ENCODE data around the gene CTNNAL1.

The CTNNAL1 gene

DNA sequence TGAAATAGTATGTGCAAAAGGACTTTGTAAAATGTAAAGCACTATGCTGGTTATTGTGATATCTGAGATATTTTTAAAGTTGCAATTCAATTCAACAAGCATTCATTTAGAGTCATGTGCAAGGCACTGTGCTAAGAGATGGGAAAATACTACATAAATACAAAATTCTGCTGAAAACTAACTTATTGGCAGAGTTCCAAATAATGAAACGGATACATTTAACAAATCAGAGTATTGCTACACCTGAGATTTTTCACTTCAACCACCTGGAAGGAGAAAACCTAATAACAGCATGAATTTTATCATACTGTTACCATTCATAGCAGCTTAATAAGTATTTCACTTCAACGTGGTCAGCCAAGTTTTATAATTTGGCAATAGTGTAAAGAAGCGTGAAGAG, 6.1 kb upstream of the CTNNAL1 start:
- H2AFZ ChIP-seq (ENCODE audit: low read depth), result no peak overlapping the region
- no peaks in the 10 kb centered on the region for H3K27me3 ChIP-seq (ENCODE audit: insufficient read depth, low read depth)
- H3K79me2 ChIP-seq (ENCODE audit: insufficient read depth, low read depth), result no peaks in the 10 kb centered on the region
- H3K4me2 ChIP-seq, result no peak overlapping the region
- H3K9ac ChIP-seq, result no peak overlapping the region
- TF ChIP-seq, protein P1, sequence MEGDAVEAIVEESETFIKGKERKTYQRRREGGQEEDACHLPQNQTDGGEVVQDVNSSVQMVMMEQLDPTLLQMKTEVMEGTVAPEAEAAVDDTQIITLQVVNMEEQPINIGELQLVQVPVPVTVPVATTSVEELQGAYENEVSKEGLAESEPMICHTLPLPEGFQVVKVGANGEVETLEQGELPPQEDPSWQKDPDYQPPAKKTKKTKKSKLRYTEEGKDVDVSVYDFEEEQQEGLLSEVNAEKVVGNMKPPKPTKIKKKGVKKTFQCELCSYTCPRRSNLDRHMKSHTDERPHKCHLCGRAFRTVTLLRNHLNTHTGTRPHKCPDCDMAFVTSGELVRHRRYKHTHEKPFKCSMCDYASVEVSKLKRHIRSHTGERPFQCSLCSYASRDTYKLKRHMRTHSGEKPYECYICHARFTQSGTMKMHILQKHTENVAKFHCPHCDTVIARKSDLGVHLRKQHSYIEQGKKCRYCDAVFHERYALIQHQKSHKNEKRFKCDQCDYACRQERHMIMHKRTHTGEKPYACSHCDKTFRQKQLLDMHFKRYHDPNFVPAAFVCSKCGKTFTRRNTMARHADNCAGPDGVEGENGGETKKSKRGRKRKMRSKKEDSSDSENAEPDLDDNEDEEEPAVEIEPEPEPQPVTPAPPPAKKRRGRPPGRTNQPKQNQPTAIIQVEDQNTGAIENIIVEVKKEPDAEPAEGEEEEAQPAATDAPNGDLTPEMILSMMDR (conservative IDR thresholded peaks at IDR 0.05; ENCODE audit: low read depth, low read length), result no peak
- no peaks in the 10 kb centered on the region for H3K36me3 ChIP-seq (ENCODE audit: insufficient read depth)
- no peak overlapping the region for H3K4me3 ChIP-seq (IDR thresholded peaks at IDR 0.05; ENCODE audit: insufficient read depth, low read depth, low read length)
- H3K27ac ChIP-seq, result no peak overlapping the region
- no peaks in the 10 kb centered on the region for H3K4me1 ChIP-seq (ENCODE audit: low read depth, poor library complexity, severe bottlenecking)
- no peaks in the 10 kb centered on the region for H4K20me1 ChIP-seq (ENCODE audit: insufficient read depth)

- peaks cover 3% of the 10 kb centered on the region for H3K4me1 ChIP-seq (ENCODE audit: low read depth, poor library complexity, severe bottlenecking)
- TF ChIP-seq, protein P1 (conservative IDR thresholded peaks at IDR 0.05; ENCODE audit: low read depth, low read length), result no peak
- no peak overlapping the region for H2AFZ ChIP-seq (ENCODE audit: low read depth)
- H3K27ac ChIP-seq, result no peak overlapping the region
- no peaks in the 10 kb centered on the region for H3K79me2 ChIP-seq (ENCODE audit: insufficient read depth, low read depth)
- H3K9ac ChIP-seq, result no peak overlapping the region
- H4K20me1 ChIP-seq (ENCODE audit: insufficient read depth), result no peaks in the 10 kb centered on the region
- H3K27me3 ChIP-seq (ENCODE audit: insufficient read depth, low read depth), result no peaks in the 10 kb centered on the region
- no peak overlapping the region for H3K4me2 ChIP-seq
- H3K36me3 ChIP-seq (ENCODE audit: insufficient read depth), result no peaks in the 10 kb centered on the region
- no peak overlapping the region for H3K4me3 ChIP-seq (IDR thresholded peaks at IDR 0.05; ENCODE audit: insufficient read depth, low read depth, low read length)
Observed at GRCh38 chr9:109017493-109017892, 4.2 kb upstream of the CTNNAL1 start.

- H3K9ac ChIP-seq, result no peak overlapping the region
- no peak overlapping the region for H3K4me3 ChIP-seq (IDR thresholded peaks at IDR 0.05; ENCODE audit: insufficient read depth, low read depth, low read length)
- H3K27ac ChIP-seq, result no peak overlapping the region
- H3K36me3 ChIP-seq (ENCODE audit: insufficient read depth), result no peaks in the 10 kb centered on the region
- H3K79me2 ChIP-seq (ENCODE audit: insufficient read depth, low read depth), result peaks cover 1% of the 10 kb centered on the region; the same call in 1 of the 2 replicates
- no peaks in the 10 kb centered on the region for H4K20me1 ChIP-seq (ENCODE audit: insufficient read depth)
- H2AFZ ChIP-seq (ENCODE audit: low read depth), result no peak overlapping the region
- H3K27me3 ChIP-seq (ENCODE audit: insufficient read depth, low read depth), result no peaks in the 10 kb centered on the region
- peaks cover 4% of the 10 kb centered on the region for H3K4me1 ChIP-seq (ENCODE audit: low read depth, poor library complexity, severe bottlenecking)
- no peak overlapping the region for H3K4me2 ChIP-seq
- TF ChIP-seq, protein P1 (conservative IDR thresholded peaks at IDR 0.05; ENCODE audit: low read depth, low read length), result no peak
Observed at GRCh38 chr9:109017061-109017460, 3.8 kb upstream of the CTNNAL1 start.

DNA sequence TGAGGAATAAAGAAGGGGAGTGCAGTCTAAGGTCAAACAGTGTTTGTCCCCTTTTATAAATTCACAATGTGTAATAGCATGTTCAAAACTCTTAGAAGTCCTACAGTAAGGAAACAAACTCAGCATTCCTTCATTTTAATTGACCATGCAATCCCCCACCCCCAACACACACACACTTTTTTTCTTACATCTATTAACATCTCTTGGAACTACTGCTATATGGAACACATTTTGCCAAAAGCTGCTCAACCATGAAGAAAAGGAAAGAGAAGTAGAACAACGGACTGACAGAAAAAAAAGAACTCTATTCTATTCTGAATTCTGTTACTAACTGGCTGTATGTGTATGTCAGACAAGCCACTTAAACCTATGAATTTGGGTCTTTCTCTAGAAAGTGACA, 2.8 kb upstream of the CTNNAL1 start:
- Histone ChIP-seq H3K9ac (no peak overlapping the region), H4K20me1 (ENCODE audit: insufficient read depth) (no peaks in the 10 kb centered on the region), H3K79me2 (ENCODE audit: insufficient read depth, low read depth) (peaks cover 11% of the 10 kb centered on the region; the same call in 1 of the 2 replicates), H2AFZ (ENCODE audit: low read depth) (no peak overlapping the region), H3K4me2 (no peak overlapping the region), H3K27me3 (ENCODE audit: insufficient read depth, low read depth) (no peaks in the 10 kb centered on the region), H3K4me1 (ENCODE audit: low read depth, poor library complexity, severe bottlenecking) (peaks cover 13% of the 10 kb centered on the region), H3K4me3 (IDR thresholded peaks at IDR 0.05; ENCODE audit: insufficient read depth, low read depth, low read length) (no peak overlapping the region), H3K27ac (no peak overlapping the region), H3K36me3 (ENCODE audit: insufficient read depth) (no peaks in the 10 kb centered on the region)
- TF ChIP-seq, protein P1 (conservative IDR thresholded peaks at IDR 0.05; ENCODE audit: low read depth, low read length), result no peak

Data from KMS-11 (cell line).